ENCODE results near the gene PTAFR.

DNA sequence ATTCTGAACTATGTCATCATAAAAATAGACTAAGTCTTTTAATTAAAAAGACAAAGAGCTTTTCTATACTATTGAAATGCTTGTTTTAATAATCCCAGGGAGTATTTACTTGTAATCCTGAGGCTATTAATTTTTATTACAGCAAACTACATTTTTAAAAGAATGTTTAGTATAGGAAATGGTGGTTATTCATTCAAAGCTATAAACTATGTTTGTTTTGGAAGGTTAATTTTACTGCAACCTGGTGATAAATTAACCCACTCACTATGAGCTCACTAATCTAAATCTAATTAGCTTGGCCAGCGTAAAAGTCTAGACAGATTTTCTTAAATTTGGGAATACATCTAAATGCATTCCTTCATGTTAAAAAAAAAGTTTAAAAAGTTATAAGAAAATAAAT, 74.3 kb downstream of the PTAFR start:
- TF ChIP-seq, protein P1, sequence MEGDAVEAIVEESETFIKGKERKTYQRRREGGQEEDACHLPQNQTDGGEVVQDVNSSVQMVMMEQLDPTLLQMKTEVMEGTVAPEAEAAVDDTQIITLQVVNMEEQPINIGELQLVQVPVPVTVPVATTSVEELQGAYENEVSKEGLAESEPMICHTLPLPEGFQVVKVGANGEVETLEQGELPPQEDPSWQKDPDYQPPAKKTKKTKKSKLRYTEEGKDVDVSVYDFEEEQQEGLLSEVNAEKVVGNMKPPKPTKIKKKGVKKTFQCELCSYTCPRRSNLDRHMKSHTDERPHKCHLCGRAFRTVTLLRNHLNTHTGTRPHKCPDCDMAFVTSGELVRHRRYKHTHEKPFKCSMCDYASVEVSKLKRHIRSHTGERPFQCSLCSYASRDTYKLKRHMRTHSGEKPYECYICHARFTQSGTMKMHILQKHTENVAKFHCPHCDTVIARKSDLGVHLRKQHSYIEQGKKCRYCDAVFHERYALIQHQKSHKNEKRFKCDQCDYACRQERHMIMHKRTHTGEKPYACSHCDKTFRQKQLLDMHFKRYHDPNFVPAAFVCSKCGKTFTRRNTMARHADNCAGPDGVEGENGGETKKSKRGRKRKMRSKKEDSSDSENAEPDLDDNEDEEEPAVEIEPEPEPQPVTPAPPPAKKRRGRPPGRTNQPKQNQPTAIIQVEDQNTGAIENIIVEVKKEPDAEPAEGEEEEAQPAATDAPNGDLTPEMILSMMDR (IDR thresholded peaks at IDR 0.05; ENCODE audit: insufficient read depth, low read length), result no peak
- TF ChIP-seq, protein P2, sequence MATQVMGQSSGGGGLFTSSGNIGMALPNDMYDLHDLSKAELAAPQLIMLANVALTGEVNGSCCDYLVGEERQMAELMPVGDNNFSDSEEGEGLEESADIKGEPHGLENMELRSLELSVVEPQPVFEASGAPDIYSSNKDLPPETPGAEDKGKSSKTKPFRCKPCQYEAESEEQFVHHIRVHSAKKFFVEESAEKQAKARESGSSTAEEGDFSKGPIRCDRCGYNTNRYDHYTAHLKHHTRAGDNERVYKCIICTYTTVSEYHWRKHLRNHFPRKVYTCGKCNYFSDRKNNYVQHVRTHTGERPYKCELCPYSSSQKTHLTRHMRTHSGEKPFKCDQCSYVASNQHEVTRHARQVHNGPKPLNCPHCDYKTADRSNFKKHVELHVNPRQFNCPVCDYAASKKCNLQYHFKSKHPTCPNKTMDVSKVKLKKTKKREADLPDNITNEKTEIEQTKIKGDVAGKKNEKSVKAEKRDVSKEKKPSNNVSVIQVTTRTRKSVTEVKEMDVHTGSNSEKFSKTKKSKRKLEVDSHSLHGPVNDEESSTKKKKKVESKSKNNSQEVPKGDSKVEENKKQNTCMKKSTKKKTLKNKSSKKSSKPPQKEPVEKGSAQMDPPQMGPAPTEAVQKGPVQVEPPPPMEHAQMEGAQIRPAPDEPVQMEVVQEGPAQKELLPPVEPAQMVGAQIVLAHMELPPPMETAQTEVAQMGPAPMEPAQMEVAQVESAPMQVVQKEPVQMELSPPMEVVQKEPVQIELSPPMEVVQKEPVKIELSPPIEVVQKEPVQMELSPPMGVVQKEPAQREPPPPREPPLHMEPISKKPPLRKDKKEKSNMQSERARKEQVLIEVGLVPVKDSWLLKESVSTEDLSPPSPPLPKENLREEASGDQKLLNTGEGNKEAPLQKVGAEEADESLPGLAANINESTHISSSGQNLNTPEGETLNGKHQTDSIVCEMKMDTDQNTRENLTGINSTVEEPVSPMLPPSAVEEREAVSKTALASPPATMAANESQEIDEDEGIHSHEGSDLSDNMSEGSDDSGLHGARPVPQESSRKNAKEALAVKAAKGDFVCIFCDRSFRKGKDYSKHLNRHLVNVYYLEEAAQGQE (IDR thresholded peaks at IDR 0.05; ENCODE audit: insufficient replicate concordance, low read depth), result no peak
